Fibroblast of lung (primary cell): ENCODE measurements around the gene MAML2. TPM values are rescaled to one million over a fixed set of nuclear protein-coding genes. Genes with fewer than 3 reads are reported as not detected.
A peak's percentile ranks its signal among the peaks of the same experiment; 100 is the strongest.

Source experiments
- DNase-seq, 2 donors: peaks; one replicate each; pipeline versions ENCODE4 v3.0.0 to v3.0.0-alpha.2; 2010; ENCODE audit warnings: low read depth in 2 of 2
- H2AFZ ChIP-seq: 2 replicates; pipeline ENCODE4 v1.5.1; 2012; ENCODE audit warnings: low read length, control low read depth, inconsistent platforms
- H3K27ac ChIP-seq: 2 replicates; pipeline ENCODE4 v1.5.1; 2011; ENCODE audit warnings: low read length, control low read depth; ENCODE audit not compliant: insufficient read depth
- H3K27me3 ChIP-seq: 2 replicates; pipeline ENCODE4 v1.5.1; 2011; ENCODE audit warnings: mild to moderate bottlenecking, low read length; ENCODE audit not compliant: control insufficient read depth, insufficient read depth
- H3K36me3 ChIP-seq: 2 replicates; pipeline ENCODE4 v1.5.1; 2011; ENCODE audit warnings: low read length; ENCODE audit not compliant: control insufficient read depth, insufficient read depth
- H3K4me1 ChIP-seq: 2 replicates; pipeline ENCODE4 v1.5.1; 2011; ENCODE audit warnings: low read length; ENCODE audit not compliant: control insufficient read depth, insufficient read depth; ENCODE audit errors: extremely low read depth
- H3K4me2 ChIP-seq: 2 replicates; pipeline ENCODE4 v1.5.1; 2011; ENCODE audit warnings: low read length, control low read depth; ENCODE audit not compliant: insufficient read depth; ENCODE audit errors: extremely low read depth
- H3K4me3 ChIP-seq, 4 experiments: fragments of 200-600 bp in 1 of 4; sonication (generic) in 1 of 4; replicated peaks in 1 of 4; 2 replicates each; pipeline ENCODE4 v1.5.1; 2011 to 2016; ENCODE audit warnings: low read length in 4 of 4, low read depth in 3 of 4, mild to moderate bottlenecking in 3 of 4, control low read depth in 2 of 4, inconsistent platforms in 1 of 4, mixed read lengths in 1 of 4; ENCODE audit not compliant: insufficient read depth in 1 of 4; ENCODE audit errors: control extremely low read depth in 1 of 4
- H3K79me2 ChIP-seq: 2 replicates; pipeline ENCODE4 v1.5.1; 2012; ENCODE audit warnings: mild to moderate bottlenecking, low read length, inconsistent platforms; ENCODE audit not compliant: control insufficient read depth, insufficient read depth
- H3K9ac ChIP-seq: 2 replicates; pipeline ENCODE4 v1.5.1; 2011; ENCODE audit warnings: mild to moderate bottlenecking, low read length, control low read depth; ENCODE audit not compliant: insufficient read depth
- H3K9me3 ChIP-seq: 2 replicates; pipeline ENCODE4 v1.5.1; 2012; ENCODE audit warnings: low read depth, low read length; ENCODE audit not compliant: control insufficient read depth, insufficient read depth
- H4K20me1 ChIP-seq: 2 replicates; pipeline ENCODE4 v1.5.1; 2011; ENCODE audit warnings: low read length; ENCODE audit not compliant: control insufficient read depth, insufficient read depth; ENCODE audit errors: extremely low read depth
- CTCF ChIP-seq, 2 donors: IDR thresholded peaks in 1 of 2; conservative IDR thresholded peaks in 1 of 2; 1 replicate in 1 of 2; 2 replicates in 1 of 2; pipeline ENCODE4 v1.5.1; 2011 to 2012; ENCODE audit warnings: low read length in 2 of 2, control low read depth in 1 of 2, inconsistent platforms in 1 of 2, low read depth in 1 of 2, mild to moderate bottlenecking in 1 of 2
- EZH2 ChIP-seq: IDR thresholded peaks from 2 replicates; pipeline ENCODE4 v1.5.1; 2012; ENCODE audit warnings: low read length, control low read depth, mild to moderate bottlenecking; ENCODE audit errors: missing control alignments
- polyA plus RNA-seq, 2 donors: library from polyadenylated mRNA; depleted of rRNA in 1 of 2; stranded (reverse) in 1 of 2; unstranded in 1 of 2; fragments of >200 nt; gene quantifications; 2 replicates each; pipeline ENCODE4 v1.2.1, GENCODE V29; 2011 to 2012; ENCODE audit warnings: missing spikeins in 1 of 2
- total RNA-seq: library from RNA; depleted of rRNA; stranded (reverse); fragments of >200 nt; gene quantifications from 2 replicates; pipeline ENCODE4 v1.2.1, GENCODE V29; 2014

MAML2 gene
- total and polyA plus RNA-seq, 2 donors (not counting 1 experiment from before 2014, with no cell fraction given) = 13.0 to 19.0 TPM

DNA sequence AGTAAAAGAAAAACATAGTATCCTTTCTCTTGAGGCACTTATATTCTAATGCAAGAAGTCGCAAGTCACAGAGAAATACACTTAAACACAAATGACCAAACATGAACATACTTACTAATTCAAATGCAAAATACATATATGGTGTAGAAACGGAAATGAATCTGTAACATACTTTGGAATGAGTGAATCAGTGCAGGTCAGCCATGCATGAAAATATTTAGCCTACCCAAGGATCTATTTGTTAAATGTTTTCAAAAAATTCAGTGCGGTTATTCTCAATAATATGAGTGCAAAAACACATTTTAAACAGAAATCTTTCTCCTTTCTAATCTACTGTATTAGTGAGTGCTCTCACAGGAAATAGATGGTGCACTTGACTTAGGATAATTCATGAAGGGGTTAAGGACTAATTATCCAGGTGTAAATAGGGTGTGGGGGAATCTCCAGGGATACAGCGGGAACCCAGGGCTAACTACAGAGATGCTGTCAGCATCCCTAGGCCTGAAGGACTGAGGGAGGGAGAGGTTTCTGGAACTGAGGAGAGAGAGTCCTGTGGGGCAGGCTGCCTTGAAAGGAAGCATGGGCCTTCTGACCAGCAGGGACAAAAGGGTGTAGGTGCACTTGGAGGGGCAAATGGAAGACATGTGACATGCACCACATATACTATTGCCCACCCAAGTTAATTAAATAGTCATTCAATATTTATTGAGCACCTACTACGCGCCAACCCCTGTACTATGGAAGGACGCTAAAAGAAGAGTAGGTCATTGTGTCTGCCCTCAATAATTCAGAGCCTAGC is 139.2 kb downstream of the MAML2 start:
- TF ChIP-seq CTCF (conservative IDR thresholded peaks at IDR 0.05 in 1 of 2, IDR thresholded peaks at IDR 0.05 in 1 of 2; ENCODE audit: low read depth in 1 of 2, low read length in 2 of 2) (no peak), EZH2 (no peak)
- Histone ChIP-seq H3K9me3 (no peaks in the 10 kb centered on the region), H3K79me2 (no peaks in the 10 kb centered on the region)

DNA sequence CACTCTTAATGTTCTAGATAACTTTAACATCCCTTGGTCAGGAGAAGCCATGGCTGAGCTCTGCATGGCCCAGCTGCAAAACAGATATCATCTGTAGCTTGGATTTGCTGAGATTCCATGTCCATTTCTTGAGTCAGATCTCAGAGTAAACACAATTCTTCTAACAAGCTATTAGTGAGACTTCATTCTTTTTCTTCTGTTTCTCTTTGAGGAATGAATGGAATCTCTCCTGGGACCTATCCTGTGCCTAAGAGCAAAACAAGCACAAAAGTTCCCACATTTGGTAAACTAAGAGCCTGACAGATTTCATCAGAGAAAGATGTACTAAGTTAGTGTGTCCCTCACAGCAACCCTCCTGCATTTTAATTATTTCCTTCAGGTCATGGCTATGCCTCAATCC is 142.8 kb downstream of the MAML2 start:
- Histone ChIP-seq H3K79me2 (no peaks in the 10 kb centered on the region), H3K4me1 (peaks cover 11% of the 10 kb centered on the region), H3K27me3 (no peaks in the 10 kb centered on the region), H3K9me3 (no peaks in the 10 kb centered on the region), H3K27ac (peak overlapping the region; percentile 37), H3K36me3 (no peaks in the 10 kb centered on the region), H3K9ac (no peak overlapping the region), H4K20me1 (no peaks in the 10 kb centered on the region), H2AFZ (no peak overlapping the region), H3K4me3 (no peak overlapping the region), H3K4me2 (peak overlapping the region; percentile 48)
- TF ChIP-seq CTCF (conservative IDR thresholded peaks at IDR 0.05 in 1 of 2, IDR thresholded peaks at IDR 0.05 in 1 of 2; ENCODE audit: low read depth in 1 of 2, low read length in 2 of 2) = no peak
- TF ChIP-seq EZH2 = no peak
- DNase-seq = peak; percentile 70 to 88

More for the DNA sequence above, 139.2 kb downstream of the MAML2 start:
- Histone ChIP-seq H4K20me1 (no peaks in the 10 kb centered on the region), H3K9ac (no peak overlapping the region), H3K4me3 (no peak overlapping the region), H2AFZ (no peak overlapping the region), H3K27ac (no peak overlapping the region), H3K4me1 (peaks cover 11% of the 10 kb centered on the region), H3K36me3 (no peaks in the 10 kb centered on the region), H3K27me3 (no peaks in the 10 kb centered on the region), H3K4me2 (no peak overlapping the region)
- peak in 1 of 2 donors; percentile 54 for DNase-seq

DNA sequence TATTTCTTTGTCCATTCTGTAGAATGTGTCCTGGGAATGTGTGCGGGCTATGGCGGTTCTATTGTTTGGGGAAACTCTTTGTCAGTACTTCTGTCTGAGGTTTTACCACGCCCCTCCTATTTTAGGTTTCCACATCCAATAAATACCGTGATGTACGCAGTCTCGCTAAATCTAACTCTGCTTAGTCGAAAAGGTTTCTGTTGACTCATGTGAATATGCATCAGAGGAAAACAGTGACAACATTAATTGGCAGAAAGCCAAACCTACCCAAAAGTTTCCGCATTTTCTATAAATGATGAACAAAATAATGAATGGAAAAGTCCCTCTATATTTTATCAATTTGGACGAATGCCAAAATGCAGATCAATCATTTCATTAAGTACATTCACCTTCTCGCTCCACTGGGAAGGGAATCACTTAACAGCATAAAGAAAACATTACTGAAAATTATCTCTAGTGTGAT is 143.4 kb downstream of the MAML2 start:
- Histone ChIP-seq H4K20me1 (no peaks in the 10 kb centered on the region), H3K9me3 (no peaks in the 10 kb centered on the region), H3K36me3 (no peaks in the 10 kb centered on the region), H3K27ac (peak overlapping the region; percentile 37), H3K27me3 (no peaks in the 10 kb centered on the region), H2AFZ (no peak overlapping the region), H3K4me2 (no peak overlapping the region), H3K79me2 (no peaks in the 10 kb centered on the region), H3K4me1 (peaks cover 11% of the 10 kb centered on the region), H3K4me3 (no peak overlapping the region), H3K9ac (no peak overlapping the region)
- peak; percentile 74 to 90 for DNase-seq
- TF ChIP-seq CTCF (conservative IDR thresholded peaks at IDR 0.05 in 1 of 2, IDR thresholded peaks at IDR 0.05 in 1 of 2; ENCODE audit: low read depth in 1 of 2, low read length in 2 of 2) (no peak), EZH2 (no peak)
